Naive B cell (primary cell): ENCODE data around the gene KCNE3. TPM values are rescaled to one million over a fixed set of nuclear protein-coding genes. Genes with fewer than 3 reads are reported as not detected.

Experiments
- ATAC-seq, 2 donors: fragments of 150-1000 bp; cut with Tn5 transposase; 2 replicates each; pipeline ENCODE4 v1.10.0; 2021; ENCODE audit warnings: low read depth in 2 of 2, mild to moderate bottlenecking in 2 of 2, moderate library complexity in 2 of 2
- DNase-seq: peaks from one replicate; pipeline ENCODE4 v3.0.0; 2022
- H3K27ac Mint-ChIP-seq, 6 donors: one replicate each; pipeline ENCODE4 v1.8.0; 2020 to 2022; ENCODE audit warnings: mild to moderate bottlenecking in 6 of 6, mixed read lengths in 6 of 6, moderate library complexity in 5 of 6, inconsistent platforms in 2 of 6
- H3K27me3 Mint-ChIP-seq, 3 donors: one replicate each; pipeline ENCODE4 v1.8.0; 2021 to 2022; ENCODE audit warnings: mixed read lengths in 3 of 3, mild to moderate bottlenecking in 1 of 3
- H3K36me3 Mint-ChIP-seq, 2 donors: one replicate each; pipeline ENCODE4 v1.8.0; 2020 to 2022; ENCODE audit warnings: mixed read lengths in 2 of 2, inconsistent platforms in 1 of 2, mild to moderate bottlenecking in 1 of 2
- H3K4me1 Mint-ChIP-seq, 3 donors: one replicate each; pipeline ENCODE4 v1.8.0; 2020 to 2022; ENCODE audit warnings: mixed read lengths in 3 of 3, inconsistent platforms in 1 of 3, mild to moderate bottlenecking in 1 of 3, moderate library complexity in 1 of 3
- H3K4me3 Mint-ChIP-seq, 8 donors: one replicate each; pipeline ENCODE4 v1.8.0; 2020 to 2022; ENCODE audit warnings: mild to moderate bottlenecking in 8 of 8, mixed read lengths in 8 of 8, moderate library complexity in 8 of 8, inconsistent platforms in 2 of 8
- H3K9me3 Mint-ChIP-seq, 7 donors: one replicate each; pipeline ENCODE4 v1.8.0; 2020 to 2022; ENCODE audit warnings: mixed read lengths in 7 of 7, mild to moderate bottlenecking in 5 of 7, inconsistent platforms in 2 of 7, moderate library complexity in 1 of 7
- polyA plus RNA-seq, 6 donors: library from polyadenylated mRNA; unstranded; fragments of 300-500 nt; fragmentation: Illumina TruSeq; gene quantifications; one replicate each; pipeline ENCODE4 v1.2.3, GENCODE V29; 2021; ENCODE audit warnings: low read depth in 6 of 6

KCNE3 gene
- polyA plus RNA-seq, 6 donors from 2014 or later: not detected

GRCh38 chr11:74447720-74448119, 19.6 kb downstream of the KCNE3 start:
- H3K27me3 Mint-ChIP-seq: peaks cover 0 to 11% (median 9%) of the 10 kb centered on the region in 3 donors

GRCh38 chr11:74446532-74446938, 20.8 kb downstream of the KCNE3 start:
- Mint-ChIP-seq H3K36me3 (no peaks in the 10 kb centered on the region), H3K9me3 (no peaks in the 10 kb centered on the region), H3K4me3 (no peak overlapping the region), H3K27me3 (peaks cover 0 to 10% (median 7%) of the 10 kb centered on the region in 3 donors), H3K4me1 (peaks cover 4 to 8% (median 6%) of the 10 kb centered on the region in 3 donors), H3K27ac (no peak overlapping the region)
- ATAC-seq (no peak), DNase-seq (no peak)

More at GRCh38 chr11:74447720-74448119, 19.6 kb downstream of the KCNE3 start:
- H3K27ac Mint-ChIP-seq: no peak overlapping the region
- DNase-seq (no peak), ATAC-seq (no peak)
- H3K36me3 Mint-ChIP-seq: no peaks in the 10 kb centered on the region
- no peaks in the 10 kb centered on the region for H3K9me3 Mint-ChIP-seq
- peaks cover 4 to 8% (median 6%) of the 10 kb centered on the region in 3 donors for H3K4me1 Mint-ChIP-seq
- H3K4me3 Mint-ChIP-seq: no peak overlapping the region

- Mint-ChIP-seq H3K27ac (no peak overlapping the region), H3K9me3 (peaks cover 0 to 17% (median 4%) of the 10 kb centered on the region in 7 donors), H3K4me1 (peaks cover 0 to 3% (median 0%) of the 10 kb centered on the region in 3 donors), H3K4me3 (no peak overlapping the region), H3K36me3 (no peaks in the 10 kb centered on the region), H3K27me3 (peaks cover 0 to 10% (median 8%) of the 10 kb centered on the region in 3 donors)
- ATAC-seq: no peak
- DNase-seq: no peak
Measured at GRCh38 chr11:74444173-74444826, 23.0 kb downstream of the KCNE3 start.

DNA sequence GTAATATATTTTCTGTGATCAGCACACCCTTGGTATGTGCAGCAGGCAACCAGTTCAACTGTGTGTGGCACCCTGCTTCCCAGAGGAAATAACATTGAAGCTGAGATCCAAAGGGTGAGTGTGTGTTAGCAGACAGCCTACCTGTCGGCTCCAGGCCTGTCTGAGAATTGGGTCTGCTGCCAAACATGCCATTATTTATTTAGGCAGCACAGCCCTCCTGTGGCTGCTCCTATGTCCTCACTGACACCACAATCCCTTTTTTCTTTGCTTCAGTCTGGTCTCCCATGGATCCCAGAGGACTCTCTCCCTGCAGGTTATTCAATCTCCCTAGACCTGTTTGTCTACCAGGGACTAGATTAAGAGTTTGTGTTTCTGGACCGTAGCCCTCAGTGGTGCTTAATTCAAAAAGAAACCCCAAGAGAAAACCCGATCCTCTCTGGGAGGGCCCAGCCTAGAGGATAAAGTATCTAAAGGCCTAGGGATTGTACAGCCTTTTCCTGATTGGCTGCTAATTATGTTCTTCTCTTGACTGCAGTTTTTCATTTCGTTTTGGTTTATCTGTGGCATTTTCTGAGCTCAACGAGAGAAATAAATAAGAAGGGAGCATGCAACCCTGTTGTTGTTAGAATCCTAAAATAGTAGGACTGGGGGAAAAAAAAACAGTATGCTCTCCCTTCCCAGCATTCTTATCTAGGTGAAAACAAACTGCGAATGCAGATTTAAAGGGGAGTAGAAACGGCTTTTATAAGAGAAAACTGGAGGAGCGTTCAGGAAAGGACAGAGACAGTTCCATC, 24.1 kb downstream of the KCNE3 start:
- H3K27ac Mint-ChIP-seq: peak overlapping the region in 1 of 6 donors; percentile 14

DNA sequence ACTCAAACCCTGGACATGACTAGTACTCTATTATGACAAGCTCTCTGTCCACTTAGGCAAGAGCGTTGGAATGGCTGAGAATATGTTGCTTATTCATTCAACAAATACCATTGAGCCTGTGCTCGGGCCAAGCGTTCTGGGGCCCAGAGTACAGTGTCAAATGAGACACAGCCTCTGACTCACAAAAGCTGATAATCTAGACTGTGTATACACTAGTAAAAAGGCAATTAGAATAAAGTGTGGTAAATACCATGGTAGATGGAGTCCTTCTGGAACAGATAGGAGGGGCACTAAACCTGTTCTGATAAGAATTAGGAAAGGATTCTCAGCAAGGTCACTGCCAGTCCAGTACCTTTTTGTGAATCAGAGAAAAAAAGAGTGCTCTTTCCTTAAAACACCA, 24.7 kb downstream of the KCNE3 start:
- H3K4me3 Mint-ChIP-seq: no peak overlapping the region
- peaks cover 0 to 10% (median 8%) of the 10 kb centered on the region in 3 donors for H3K27me3 Mint-ChIP-seq
- H3K4me1 Mint-ChIP-seq: no peaks in the 10 kb centered on the region
- no peak overlapping the region for H3K27ac Mint-ChIP-seq
- no peaks in the 10 kb centered on the region for H3K36me3 Mint-ChIP-seq
- ATAC-seq: no peak
- peaks cover 0 to 17% (median 4%) of the 10 kb centered on the region in 7 donors for H3K9me3 Mint-ChIP-seq
- no peak for DNase-seq

More for the DNA sequence above, 24.1 kb downstream of the KCNE3 start:
- H3K9me3 Mint-ChIP-seq: peaks cover 0 to 17% (median 4%) of the 10 kb centered on the region in 7 donors
- H3K4me3 Mint-ChIP-seq: no peak overlapping the region
- peaks cover 0 to 10% (median 8%) of the 10 kb centered on the region in 3 donors for H3K27me3 Mint-ChIP-seq
- H3K36me3 Mint-ChIP-seq: no peaks in the 10 kb centered on the region
- ATAC-seq (no peak), DNase-seq (no peak)
- no peaks in the 10 kb centered on the region for H3K4me1 Mint-ChIP-seq

GRCh38 chr11:74438681-74439080, 28.7 kb downstream of the KCNE3 start:
- Mint-ChIP-seq H3K4me1 (no peaks in the 10 kb centered on the region), H3K4me3 (no peak overlapping the region), H3K27ac (no peak overlapping the region), H3K9me3 (peaks cover 0 to 17% (median 4%) of the 10 kb centered on the region in 7 donors), H3K36me3 (no peaks in the 10 kb centered on the region), H3K27me3 (peaks cover 4 to 16% (median 4%) of the 10 kb centered on the region in 3 donors)
- ATAC-seq (no peak), DNase-seq (no peak)

DNA sequence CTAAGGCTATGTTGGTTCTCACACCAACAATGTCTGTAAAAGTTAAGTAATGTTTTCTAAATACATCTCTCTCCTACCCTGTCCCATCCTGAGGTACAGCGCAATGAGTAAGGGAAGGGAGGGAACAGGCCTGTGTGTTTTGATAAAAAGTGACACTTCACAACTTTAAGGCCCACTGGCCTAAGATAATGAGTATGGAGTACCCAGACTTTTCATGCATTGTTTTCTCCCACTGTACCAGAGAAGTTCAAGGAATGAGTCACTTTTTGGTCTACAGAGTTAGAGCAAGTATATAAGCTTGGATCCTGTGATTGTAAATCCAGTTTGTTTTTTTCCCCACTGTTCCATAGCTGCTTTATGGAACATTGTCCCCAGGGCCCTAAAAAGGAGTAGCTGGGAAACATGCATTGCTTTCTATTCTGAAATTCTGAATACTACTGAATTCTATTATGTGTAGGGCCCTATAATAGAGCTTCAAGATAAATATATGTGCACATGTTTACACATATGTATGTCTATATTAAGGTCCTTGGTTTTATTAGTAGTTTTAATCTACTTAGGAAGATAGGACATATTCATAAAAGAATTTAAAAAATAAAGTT, 29.8 kb downstream of the KCNE3 start:
- Mint-ChIP-seq H3K4me1 (no peaks in the 10 kb centered on the region), H3K36me3 (no peaks in the 10 kb centered on the region), H3K27ac (no peak overlapping the region), H3K4me3 (no peak overlapping the region), H3K9me3 (peaks cover 0 to 17% (median 4%) of the 10 kb centered on the region in 7 donors), H3K27me3 (peaks cover 4 to 16% (median 4%) of the 10 kb centered on the region in 3 donors)
- ATAC-seq: no peak
- no peak for DNase-seq

- DNase-seq: no peak
- ATAC-seq: no peak
Measured at GRCh38 chr11:74434528-74434927, 32.8 kb downstream of the KCNE3 start.

GRCh38 chr11:74429205-74429604, 38.1 kb downstream of the KCNE3 start:
- DNase-seq (no peak), ATAC-seq (no peak)
- H3K27ac Mint-ChIP-seq: no peak overlapping the region
- H3K9me3 Mint-ChIP-seq: peaks cover 0 to 18% (median 8%) of the 10 kb centered on the region in 7 donors
- H3K4me3 Mint-ChIP-seq: no peak overlapping the region
- H3K4me1 Mint-ChIP-seq: no peaks in the 10 kb centered on the region
- H3K27me3 Mint-ChIP-seq: peaks cover 0 to under 1% (median 0%) of the 10 kb centered on the region in 3 donors
- peaks cover 0 to 6% of the 10 kb centered on the region in 2 donors for H3K36me3 Mint-ChIP-seq

More at GRCh38 chr11:74434528-74434927, 32.8 kb downstream of the KCNE3 start:
- Mint-ChIP-seq H3K9me3 (peaks cover 0 to under 1% (median 0%) of the 10 kb centered on the region in 7 donors), H3K27ac (no peak overlapping the region), H3K36me3 (no peaks in the 10 kb centered on the region), H3K4me1 (no peaks in the 10 kb centered on the region), H3K27me3 (peaks cover 0 to 8% (median 4%) of the 10 kb centered on the region in 3 donors), H3K4me3 (no peak overlapping the region)

DNA sequence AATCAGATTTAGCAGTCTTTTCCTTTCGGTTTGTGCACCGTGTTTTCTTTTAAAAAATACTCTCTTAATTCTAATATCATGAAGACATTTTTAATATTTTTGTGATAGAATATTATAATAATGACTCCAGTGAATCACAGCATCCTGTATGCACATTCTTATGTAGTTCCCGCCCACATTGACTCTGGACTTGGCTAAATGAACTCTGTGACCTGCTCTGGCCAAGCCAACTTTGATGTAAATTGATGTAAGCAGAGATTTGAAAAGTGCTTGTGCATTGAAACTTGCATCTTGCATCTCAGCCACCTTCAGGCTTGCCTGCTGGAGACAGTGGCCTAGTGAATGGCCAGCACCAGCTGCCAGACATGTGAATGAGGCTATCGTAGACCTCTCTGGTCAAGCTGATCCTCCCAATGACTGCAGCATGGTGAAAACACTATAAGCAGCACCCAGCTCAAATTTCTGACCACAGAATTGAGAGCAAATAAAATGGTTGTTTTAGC, 39.9 kb downstream of the KCNE3 start:
- Mint-ChIP-seq H3K9me3 (peaks cover 0 to 21% (median 10%) of the 10 kb centered on the region in 7 donors), H3K36me3 (peaks cover 0 to 8% of the 10 kb centered on the region in 2 donors), H3K27ac (no peak overlapping the region), H3K4me3 (no peak overlapping the region), H3K27me3 (no peaks in the 10 kb centered on the region), H3K4me1 (no peaks in the 10 kb centered on the region)
- no peak for ATAC-seq
- no peak for DNase-seq

- Mint-ChIP-seq H3K4me1 (no peaks in the 10 kb centered on the region), H3K27ac (no peak overlapping the region), H3K27me3 (peaks cover 0 to 5% (median 5%) of the 10 kb centered on the region in 3 donors), H3K4me3 (no peak overlapping the region), H3K9me3 (peaks cover 0 to 21% (median 10%) of the 10 kb centered on the region in 7 donors), H3K36me3 (peaks cover 0 to 8% of the 10 kb centered on the region in 2 donors)
- DNase-seq (no peak), ATAC-seq (no peak)
Measured at GRCh38 chr11:74425100-74425499, 42.2 kb downstream of the KCNE3 start.

- Mint-ChIP-seq H3K4me1 (no peaks in the 10 kb centered on the region), H3K27ac (no peak overlapping the region), H3K9me3 (no peaks in the 10 kb centered on the region), H3K36me3 (no peaks in the 10 kb centered on the region), H3K27me3 (peaks cover 0 to 5% (median 5%) of the 10 kb centered on the region in 3 donors), H3K4me3 (no peak overlapping the region)
- DNase-seq (no peak), ATAC-seq (no peak)
Measured at GRCh38 chr11:74418509-74418895, 48.8 kb downstream of the KCNE3 start.

DNA sequence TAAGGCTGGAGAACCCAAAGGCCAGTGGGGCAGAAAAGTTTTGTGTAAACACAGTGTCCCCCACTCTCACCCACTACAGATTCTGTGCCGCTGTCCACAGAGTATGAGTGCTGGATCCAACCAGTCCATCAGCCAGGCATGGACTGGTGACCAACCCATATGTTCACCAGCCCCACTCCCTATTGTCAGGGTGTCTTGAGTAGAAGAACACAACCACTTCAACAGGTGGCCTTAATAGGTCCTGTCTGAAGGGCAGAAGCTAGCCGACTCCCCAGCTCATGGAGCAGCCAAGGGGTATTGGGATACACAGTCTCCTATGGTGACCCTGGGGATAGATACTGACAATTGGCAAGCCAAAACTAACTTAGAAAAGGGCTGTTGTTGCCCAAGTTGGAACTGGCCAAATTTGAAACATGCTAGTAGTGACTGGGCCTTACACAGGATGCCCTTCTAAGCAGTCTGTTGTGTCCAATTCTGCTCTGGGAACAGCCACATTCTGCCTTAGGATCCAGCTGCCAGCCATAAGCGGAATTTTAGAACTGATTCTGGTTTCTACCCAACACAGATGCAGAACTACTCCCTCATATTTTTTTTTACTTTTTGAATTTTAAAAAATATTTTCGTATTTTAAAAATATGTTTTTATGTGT, 49.4 kb downstream of the KCNE3 start:
- Mint-ChIP-seq H3K4me3 (no peak overlapping the region), H3K4me1 (no peaks in the 10 kb centered on the region), H3K36me3 (no peaks in the 10 kb centered on the region), H3K9me3 (no peaks in the 10 kb centered on the region), H3K27ac (no peak overlapping the region), H3K27me3 (peaks cover 0 to 5% (median 5%) of the 10 kb centered on the region in 3 donors)
- DNase-seq (no peak), ATAC-seq (no peak)
